Activated naive CD8-positive, alpha-beta T cell (primary cell): ENCODE data around the gene KCNG2.

Source experiments
- H3K27ac Mint-ChIP-seq: one replicate; pipeline ENCODE4 v1.8.0; 2021; ENCODE audit warnings: mixed read lengths
- H3K27me3 Mint-ChIP-seq: one replicate; pipeline ENCODE4 v1.8.0; 2021; ENCODE audit warnings: mixed read lengths
- H3K36me3 Mint-ChIP-seq: one replicate; pipeline ENCODE4 v1.8.0; 2021; ENCODE audit warnings: mixed read lengths
- H3K4me1 Mint-ChIP-seq: one replicate; pipeline ENCODE4 v1.8.0; 2021; ENCODE audit warnings: low read depth, mixed read lengths
- H3K4me3 Mint-ChIP-seq: one replicate; pipeline ENCODE4 v1.8.0; 2021; ENCODE audit warnings: mild to moderate bottlenecking, mixed read lengths
- H3K9me3 Mint-ChIP-seq: one replicate; pipeline ENCODE4 v1.8.0; 2021; ENCODE audit warnings: low read depth, mixed read lengths

Gene KCNG2

DNA sequence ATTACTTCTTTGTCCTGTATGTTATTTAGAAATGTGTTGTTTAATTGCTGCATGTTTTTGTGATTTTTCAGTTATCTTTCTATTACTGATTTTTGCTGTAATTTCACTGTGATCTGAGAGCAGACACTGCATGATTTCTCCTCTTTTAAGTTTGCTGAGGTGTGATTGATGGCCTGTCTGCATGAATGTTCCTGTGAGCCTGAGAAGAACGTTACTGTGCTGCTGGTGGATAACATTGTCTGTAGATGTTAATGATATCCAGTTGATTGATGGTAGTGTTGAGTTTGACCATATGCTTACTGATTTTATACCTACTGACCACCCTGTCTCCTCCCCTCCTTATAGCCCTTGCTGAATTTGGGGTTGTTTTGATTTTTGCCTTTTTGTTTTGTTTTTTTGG lies 37.4 kb upstream of the KCNG2 start:
- peaks cover 24% of the 10 kb centered on the region for H3K36me3 Mint-ChIP-seq
- H3K27me3 Mint-ChIP-seq: no peaks in the 10 kb centered on the region
- H3K9me3 Mint-ChIP-seq: peaks cover 28% of the 10 kb centered on the region
- H3K4me1 Mint-ChIP-seq: no peaks in the 10 kb centered on the region
- no peak overlapping the region for H3K4me3 Mint-ChIP-seq
- no peak overlapping the region for H3K27ac Mint-ChIP-seq

DNA sequence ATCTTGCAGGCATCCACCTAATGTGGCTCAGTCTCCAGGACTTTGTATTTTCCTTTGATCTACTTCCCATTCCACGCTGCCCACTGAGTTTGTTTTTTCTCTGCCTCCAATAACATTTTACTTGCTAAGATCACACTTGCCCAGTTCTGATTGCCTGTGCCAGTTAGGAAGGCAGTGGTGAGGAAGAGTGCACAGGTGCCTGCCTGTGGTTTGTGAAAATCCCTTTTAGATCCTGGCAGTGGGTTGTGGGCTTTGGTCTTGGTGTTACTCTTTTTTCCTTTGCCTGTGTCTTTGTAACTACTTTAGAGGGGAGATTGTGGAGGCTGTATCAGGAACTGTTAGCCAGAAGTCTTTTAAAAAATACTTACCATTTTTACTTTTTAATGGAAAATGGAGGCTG lies 36.9 kb upstream of the KCNG2 start:
- H3K9me3 Mint-ChIP-seq: peaks cover 28% of the 10 kb centered on the region
- no peak overlapping the region for H3K4me3 Mint-ChIP-seq
- peaks cover 24% of the 10 kb centered on the region for H3K36me3 Mint-ChIP-seq
- H3K27ac Mint-ChIP-seq: no peak overlapping the region
- no peaks in the 10 kb centered on the region for H3K4me1 Mint-ChIP-seq
- H3K27me3 Mint-ChIP-seq: no peaks in the 10 kb centered on the region

- H3K27ac Mint-ChIP-seq: no peak overlapping the region
- H3K4me1 Mint-ChIP-seq: no peaks in the 10 kb centered on the region
- peaks cover 5% of the 10 kb centered on the region for H3K27me3 Mint-ChIP-seq
- peaks cover 25% of the 10 kb centered on the region for H3K9me3 Mint-ChIP-seq
- no peak overlapping the region for H3K4me3 Mint-ChIP-seq
- peaks cover 17% of the 10 kb centered on the region for H3K36me3 Mint-ChIP-seq
These were observed 34.3 kb upstream of the KCNG2 start for GRCh38 chr18:79763407-79763806.

- H3K9me3 Mint-ChIP-seq: peaks cover 21% of the 10 kb centered on the region
- H3K4me1 Mint-ChIP-seq: no peaks in the 10 kb centered on the region
- peaks cover 16% of the 10 kb centered on the region for H3K36me3 Mint-ChIP-seq
- H3K27ac Mint-ChIP-seq: no peak overlapping the region
- no peak overlapping the region for H3K4me3 Mint-ChIP-seq
- H3K27me3 Mint-ChIP-seq: peaks cover 5% of the 10 kb centered on the region
These were observed 33.6 kb upstream of the KCNG2 start for GRCh38 chr18:79764131-79764530.

DNA sequence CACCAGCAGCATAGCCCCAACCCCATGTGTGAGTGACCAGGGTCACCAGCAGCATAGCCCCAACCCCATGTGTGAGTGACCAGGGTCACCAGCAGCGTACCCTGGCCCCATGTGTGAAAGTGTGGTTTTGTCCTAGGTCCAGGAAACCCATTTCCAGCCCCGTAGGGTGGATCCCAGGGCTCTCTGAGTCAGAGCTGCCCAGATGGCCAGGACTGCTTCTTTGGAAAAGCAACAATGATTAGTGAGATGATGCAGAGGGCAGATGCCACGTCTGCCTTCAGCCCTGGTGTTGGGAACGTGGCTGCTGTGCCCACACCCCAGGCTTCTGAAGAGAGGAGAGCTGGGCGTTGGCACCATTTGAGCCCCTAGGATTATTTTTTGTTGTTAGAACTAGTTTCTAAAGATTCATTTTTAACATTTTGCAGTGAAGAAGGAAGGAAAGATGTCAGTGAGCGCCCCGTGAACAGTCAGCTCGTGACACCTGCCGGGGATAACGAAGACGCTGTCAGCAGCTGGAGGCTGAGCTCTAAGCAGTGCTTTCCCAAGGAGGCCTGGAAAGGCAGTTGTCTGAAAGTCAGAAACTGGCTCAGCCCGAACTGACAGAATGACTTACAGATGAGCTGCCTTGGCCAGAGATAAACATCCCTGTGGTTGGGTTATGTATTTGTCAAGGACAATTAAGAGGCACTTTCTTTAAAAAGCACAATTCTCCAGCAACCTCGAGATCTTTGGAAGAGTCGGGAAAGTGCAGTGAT lies 32.1 kb upstream of the KCNG2 start:
- H3K4me3 Mint-ChIP-seq: no peak overlapping the region
- no peak overlapping the region for H3K27ac Mint-ChIP-seq
- H3K9me3 Mint-ChIP-seq: peaks cover 16% of the 10 kb centered on the region
- H3K36me3 Mint-ChIP-seq: peaks cover 8% of the 10 kb centered on the region
- no peaks in the 10 kb centered on the region for H3K4me1 Mint-ChIP-seq
- peaks cover 5% of the 10 kb centered on the region for H3K27me3 Mint-ChIP-seq

DNA sequence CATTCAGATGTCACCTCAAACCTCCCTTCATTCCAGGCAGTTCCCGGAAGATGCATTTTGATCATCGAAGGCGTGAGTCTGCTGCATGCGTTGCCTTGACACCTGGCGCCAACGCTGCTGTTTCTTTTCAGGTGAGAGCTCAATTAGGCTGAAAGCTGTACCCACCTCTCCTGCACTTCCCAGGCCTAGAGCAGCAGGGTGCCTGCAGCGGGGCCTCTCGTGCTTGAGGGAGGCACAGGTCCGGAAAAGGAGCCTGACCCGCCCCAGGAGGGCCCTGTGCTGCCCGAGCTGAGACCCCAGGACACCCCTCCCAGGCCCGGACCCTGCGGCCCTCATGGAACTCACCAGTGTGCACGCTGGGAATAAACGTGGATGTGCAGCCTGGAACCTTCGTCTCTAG lies 31.4 kb upstream of the KCNG2 start:
- H3K36me3 Mint-ChIP-seq: peaks cover 8% of the 10 kb centered on the region
- peaks cover 16% of the 10 kb centered on the region for H3K9me3 Mint-ChIP-seq
- no peaks in the 10 kb centered on the region for H3K4me1 Mint-ChIP-seq
- H3K27me3 Mint-ChIP-seq: peaks cover 5% of the 10 kb centered on the region
- H3K27ac Mint-ChIP-seq: no peak overlapping the region
- no peak overlapping the region for H3K4me3 Mint-ChIP-seq

DNA sequence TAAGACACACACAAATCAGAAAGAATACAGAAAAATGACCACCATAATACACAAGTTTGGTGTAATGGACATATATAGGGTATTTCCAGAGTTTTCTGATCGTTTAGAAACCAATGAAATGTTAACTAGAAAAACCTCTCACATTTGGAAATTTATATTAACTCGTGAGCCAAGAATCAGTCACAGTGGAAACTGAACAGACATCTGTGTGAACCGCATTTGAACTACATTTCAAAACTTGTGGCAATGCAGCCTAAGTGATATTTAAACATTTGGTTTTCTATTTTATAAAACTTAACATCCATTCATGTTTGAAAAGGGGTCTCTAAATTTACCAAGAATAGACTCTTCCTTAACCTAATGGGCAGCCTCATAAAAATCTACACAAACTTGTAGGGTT lies 29.0 kb upstream of the KCNG2 start:
- peaks cover 4% of the 10 kb centered on the region for H3K9me3 Mint-ChIP-seq
- no peak overlapping the region for H3K27ac Mint-ChIP-seq
- no peaks in the 10 kb centered on the region for H3K4me1 Mint-ChIP-seq
- H3K4me3 Mint-ChIP-seq: no peak overlapping the region
- peaks cover 11% of the 10 kb centered on the region for H3K27me3 Mint-ChIP-seq
- peaks cover 8% of the 10 kb centered on the region for H3K36me3 Mint-ChIP-seq

DNA sequence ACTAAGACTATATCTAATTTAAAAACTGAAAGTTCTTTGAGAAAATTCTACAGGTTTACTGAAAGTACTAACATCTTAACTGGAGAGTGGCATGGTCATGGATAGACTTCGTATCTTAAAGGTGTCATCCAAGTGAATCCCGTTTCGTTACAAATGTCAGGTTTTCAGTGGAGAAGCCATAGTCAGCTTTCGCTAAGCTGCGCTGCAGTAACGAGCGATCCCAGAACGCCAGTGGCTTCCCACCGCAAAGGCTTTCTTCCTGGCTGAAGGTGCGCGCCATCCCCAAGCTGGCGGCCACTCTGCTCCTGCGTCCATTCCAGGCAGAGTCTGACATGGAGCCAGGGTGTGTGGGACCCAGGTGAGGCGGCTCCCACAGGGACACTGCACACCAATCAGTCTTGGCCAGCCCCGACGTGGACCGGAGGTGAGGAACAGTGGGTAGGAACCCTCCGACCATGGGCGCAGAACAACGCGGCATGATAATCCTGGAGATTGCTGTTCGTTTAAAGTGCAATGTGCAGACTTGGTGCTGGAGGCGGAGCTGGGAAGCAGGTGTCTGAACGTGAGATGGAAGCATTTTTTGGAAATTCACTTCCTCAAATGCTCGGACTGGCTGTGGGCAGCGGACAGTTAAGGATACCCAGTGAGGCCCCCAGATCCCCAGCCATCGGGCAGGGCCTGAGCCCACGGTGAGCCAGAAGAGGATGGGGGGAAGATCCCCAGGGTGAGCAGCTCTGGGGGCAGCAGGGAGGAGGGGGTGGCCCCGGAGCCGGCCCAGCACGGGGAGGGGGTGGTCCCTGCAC lies 27.8 kb upstream of the KCNG2 start:
- Mint-ChIP-seq H3K9me3 (peaks cover 4% of the 10 kb centered on the region), H3K27ac (no peak overlapping the region), H3K4me3 (no peak overlapping the region), H3K27me3 (peaks cover 11% of the 10 kb centered on the region), H3K36me3 (peaks cover 8% of the 10 kb centered on the region), H3K4me1 (no peaks in the 10 kb centered on the region)

GRCh38 chr18:79770501-79770815 lies 27.3 kb upstream of the KCNG2 start:
- H3K27ac Mint-ChIP-seq: no peak overlapping the region
- no peak overlapping the region for H3K4me3 Mint-ChIP-seq
- peaks cover 14% of the 10 kb centered on the region for H3K27me3 Mint-ChIP-seq
- peaks cover 8% of the 10 kb centered on the region for H3K36me3 Mint-ChIP-seq
- H3K4me1 Mint-ChIP-seq: no peaks in the 10 kb centered on the region
- peaks cover 4% of the 10 kb centered on the region for H3K9me3 Mint-ChIP-seq

GRCh38 chr18:79770826-79771225 lies 26.9 kb upstream of the KCNG2 start:
- peaks cover 4% of the 10 kb centered on the region for H3K9me3 Mint-ChIP-seq
- no peak overlapping the region for H3K4me3 Mint-ChIP-seq
- H3K27me3 Mint-ChIP-seq: peaks cover 14% of the 10 kb centered on the region
- peaks cover 8% of the 10 kb centered on the region for H3K36me3 Mint-ChIP-seq
- H3K27ac Mint-ChIP-seq: no peak overlapping the region
- H3K4me1 Mint-ChIP-seq: no peaks in the 10 kb centered on the region

GRCh38 chr18:79771446-79772107 lies 26.2 kb upstream of the KCNG2 start:
- peaks cover 14% of the 10 kb centered on the region for H3K27me3 Mint-ChIP-seq

DNA sequence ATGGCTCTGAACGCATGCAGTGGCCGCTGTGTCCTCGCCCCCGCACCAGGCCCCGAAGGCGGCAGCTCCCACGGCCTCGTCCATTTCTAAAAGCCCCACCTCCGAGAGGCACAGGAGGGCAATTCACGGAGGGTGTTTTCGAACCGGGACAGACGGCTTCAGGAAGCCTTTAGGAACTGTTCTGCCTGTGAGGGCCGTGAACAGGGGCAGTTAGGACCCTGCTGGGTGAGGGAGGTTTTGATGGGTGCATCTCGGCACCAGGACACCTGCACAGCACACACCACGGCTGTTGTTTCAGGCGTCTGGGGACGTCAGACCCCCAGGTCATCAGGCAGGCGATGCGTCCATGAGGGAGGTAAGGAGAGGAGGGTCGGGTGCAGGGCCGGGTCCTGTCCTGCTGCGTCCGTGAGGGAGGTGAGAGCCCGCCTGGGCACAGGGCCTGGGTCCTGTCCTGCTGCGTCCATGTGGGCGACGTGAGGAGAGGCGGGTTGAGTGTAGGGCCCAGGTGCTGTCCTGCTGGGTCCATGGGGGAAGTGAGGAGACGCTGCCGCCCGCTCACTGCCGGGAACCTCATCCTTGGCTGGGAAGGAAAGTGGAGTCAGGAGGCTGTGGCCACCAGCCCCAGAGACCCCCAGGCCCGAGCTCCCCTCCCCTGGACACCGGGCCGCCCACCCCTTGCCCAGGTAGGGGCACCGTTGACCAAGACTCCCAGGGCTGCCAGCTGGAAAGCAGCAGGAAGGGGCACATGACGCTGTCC lies 25.5 kb upstream of the KCNG2 start:
- Mint-ChIP-seq H3K36me3 (peaks cover 6% of the 10 kb centered on the region), H3K9me3 (peaks cover 4% of the 10 kb centered on the region), H3K4me3 (no peak overlapping the region), H3K4me1 (no peaks in the 10 kb centered on the region), H3K27ac (no peak overlapping the region), H3K27me3 (peaks cover 14% of the 10 kb centered on the region)

More at GRCh38 chr18:79771446-79772107, 26.2 kb upstream of the KCNG2 start:
- Mint-ChIP-seq H3K4me1 (no peaks in the 10 kb centered on the region), H3K27ac (no peak overlapping the region), H3K4me3 (no peak overlapping the region), H3K9me3 (peaks cover 4% of the 10 kb centered on the region), H3K36me3 (peaks cover 8% of the 10 kb centered on the region)

DNA sequence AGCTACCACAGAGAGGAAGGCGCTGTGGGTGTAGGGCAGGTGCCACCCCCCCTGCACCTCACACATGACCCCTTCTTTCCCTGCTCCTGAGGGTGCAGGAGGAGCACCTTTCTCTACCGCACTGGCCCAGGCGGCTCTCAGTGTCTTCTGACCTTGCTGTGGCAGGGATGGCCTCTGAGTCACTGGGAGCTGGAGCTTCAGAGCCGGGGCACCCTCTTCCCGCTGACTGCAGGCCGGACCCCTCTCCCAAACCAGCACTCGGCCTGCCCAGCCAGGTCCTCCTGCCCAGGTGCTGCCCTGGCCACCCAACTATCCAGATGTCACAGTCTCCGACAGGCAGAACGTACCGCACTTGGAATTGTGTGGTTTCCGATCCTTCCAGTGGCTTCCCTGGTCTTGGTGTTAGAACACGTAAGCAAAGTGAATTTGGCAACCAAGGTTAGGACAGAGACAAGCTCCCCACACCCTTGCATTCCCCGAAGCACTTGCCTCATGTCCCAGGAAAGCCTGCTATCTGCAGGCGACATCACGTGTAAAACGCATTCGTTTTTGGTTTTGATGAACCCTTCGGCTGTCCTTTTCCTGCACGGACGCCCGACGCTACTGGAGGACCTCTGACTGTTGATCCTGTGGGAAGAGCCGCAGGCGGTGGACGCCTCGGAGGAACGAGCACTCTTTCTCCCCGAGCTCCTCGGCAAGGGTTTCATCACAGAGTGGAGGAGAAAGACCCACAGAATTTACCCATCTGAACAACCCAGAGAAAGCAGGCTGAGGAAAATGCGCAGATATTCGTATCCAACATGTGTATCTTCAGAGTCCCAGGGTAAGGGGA lies 24.7 kb upstream of the KCNG2 start:
- Mint-ChIP-seq H3K36me3 (peaks cover 2% of the 10 kb centered on the region), H3K4me1 (no peaks in the 10 kb centered on the region), H3K27me3 (peaks cover 14% of the 10 kb centered on the region), H3K27ac (no peak overlapping the region), H3K4me3 (no peak overlapping the region), H3K9me3 (no peaks in the 10 kb centered on the region)

DNA sequence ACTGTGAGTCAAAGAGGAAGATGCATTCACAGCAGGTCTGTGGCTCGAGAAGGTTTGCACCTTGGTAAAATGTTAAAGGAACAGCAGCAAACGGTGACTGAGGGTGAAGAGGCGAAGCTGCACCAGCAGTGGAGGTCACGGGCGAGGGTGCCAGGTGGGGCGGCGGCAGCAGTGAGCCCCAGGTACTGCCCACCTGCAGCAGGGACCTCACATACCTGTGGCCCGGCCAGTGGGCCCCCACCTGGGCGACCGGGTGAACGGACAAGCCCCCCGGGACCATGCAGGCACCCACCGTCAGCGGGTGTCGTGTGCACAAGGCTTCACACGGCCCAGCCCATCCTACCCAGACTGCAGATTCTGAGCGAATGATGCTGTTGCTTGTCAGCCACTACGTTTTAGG lies 23.6 kb upstream of the KCNG2 start:
- Mint-ChIP-seq H3K4me1 (no peaks in the 10 kb centered on the region), H3K36me3 (no peaks in the 10 kb centered on the region), H3K27me3 (peaks cover 11% of the 10 kb centered on the region), H3K27ac (no peak overlapping the region), H3K4me3 (no peak overlapping the region), H3K9me3 (no peaks in the 10 kb centered on the region)
